G401 (cell line): Measurements from ENCODE around the gene DCANP1. TPM values are rescaled to one million over a fixed set of nuclear protein-coding genes. Genes with fewer than 3 reads are reported as not detected.

Experiments used
- DNase-seq: peaks from one replicate; pipeline ENCODE4 v3.0.0-alpha.2; 2015; ENCODE audit warnings: low spot score
- in situ Hi-C: cut with HindIII; loops from 2 replicates; pipeline ENCODE4 v1.10.0; 2016; ENCODE audit warnings: low sequenced_read_pairs, mixed read lengths
- total RNA-seq: library from RNA; depleted of rRNA; stranded (reverse); fragments of >200 nt; shearing (Covaris generic); gene quantifications from 2 replicates; pipeline ENCODE4 v1.2.3, GENCODE V29; 2014

The DCANP1 gene
- total RNA-seq, 1 experiment from 2014 or later = 0.24 TPM

DNA sequence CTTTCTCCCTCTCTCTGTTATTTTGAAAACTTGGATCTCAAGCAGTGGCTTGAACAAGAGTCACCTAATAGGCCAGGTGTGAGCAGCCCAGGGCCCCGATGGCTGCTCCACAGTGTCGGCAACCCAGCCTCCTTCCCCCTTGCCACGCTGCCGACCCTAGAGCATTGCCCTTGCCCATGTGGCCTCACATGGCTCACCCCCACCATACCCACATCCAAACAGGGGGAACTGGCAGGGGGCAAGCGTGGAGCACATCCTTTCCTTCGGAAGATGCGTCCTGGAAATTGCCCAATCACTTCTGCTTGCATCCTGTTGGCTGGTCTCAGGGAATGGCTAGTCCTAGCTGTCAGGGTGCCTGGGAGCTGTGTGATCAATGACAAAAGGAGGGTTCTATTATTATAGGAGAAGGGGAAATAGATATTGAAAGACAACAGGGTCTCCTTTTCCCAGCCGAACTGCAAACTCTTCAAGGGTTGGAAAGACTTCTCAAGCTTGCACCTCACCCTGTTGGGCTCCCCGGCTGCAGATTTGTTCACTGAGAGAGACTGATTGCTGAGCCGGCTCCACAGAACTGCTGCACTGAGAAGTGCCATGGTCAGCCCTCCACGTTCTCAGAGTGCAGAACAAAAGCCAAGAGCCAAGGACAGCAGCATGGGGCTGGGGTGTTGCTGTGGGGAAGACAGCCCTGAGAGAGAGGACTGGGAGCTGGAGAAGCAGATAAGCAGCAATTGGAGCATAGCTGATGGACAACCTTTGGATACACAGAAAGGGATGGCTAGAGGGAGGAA, 13.3 kb upstream of the DCANP1 start:
- in situ Hi-C loops = loop anchor here (5.0 to 25.0 kb wide), 2 partner anchors 92 to 277 kb away; no protein-coding TSS in a partner anchor
- no peak for DNase-seq

- DNase-seq = no peak
- in situ Hi-C loops = loop anchor here (25.0 kb wide), 1 partner anchor 278 kb away; no protein-coding TSS in a partner anchor
These were observed 11.8 kb upstream of the DCANP1 start for GRCh38 chr5:135458921-135459331.

- in situ Hi-C loops = loop anchor here (25.0 kb wide), 1 partner anchor 279 kb away; no protein-coding TSS in a partner anchor
- DNase-seq = no peak
These were observed 11.2 kb upstream of the DCANP1 start for GRCh38 chr5:135458356-135458755.

DNA sequence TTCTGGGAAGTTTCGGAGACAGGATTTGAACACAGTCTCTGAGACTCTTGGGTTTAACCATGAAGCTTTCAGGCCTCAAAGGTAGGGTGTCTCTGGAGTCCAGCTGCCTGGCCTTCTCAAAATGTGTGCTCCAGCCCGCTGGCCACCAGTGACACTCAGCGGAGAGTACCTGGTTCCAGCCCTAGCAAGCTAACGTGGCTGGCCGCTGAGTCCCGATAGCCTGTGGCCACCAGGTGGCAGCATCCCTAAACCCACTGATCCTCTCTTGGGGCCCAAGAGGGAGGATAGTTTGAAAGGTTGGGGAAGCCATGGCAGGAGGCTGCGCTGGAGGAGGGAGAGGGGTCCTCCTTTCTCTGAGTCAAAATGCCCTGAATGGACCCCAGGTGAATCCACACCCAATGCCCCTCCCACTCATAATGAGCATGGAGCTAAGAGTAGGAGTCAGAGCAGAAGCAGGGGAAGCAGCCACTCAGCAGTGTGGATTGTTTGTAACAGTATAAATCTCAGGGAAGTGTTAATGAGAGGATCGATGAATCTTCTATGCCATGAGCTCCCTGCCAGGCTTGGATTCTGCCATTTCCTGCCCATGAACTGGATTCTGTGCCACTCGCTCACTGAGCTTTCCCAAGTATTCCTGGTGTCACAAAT, 10.4 kb upstream of the DCANP1 start:
- peak; percentile 77 for DNase-seq
- in situ Hi-C loops = loop anchor here (25.0 kb wide), 1 partner anchor 280 kb away; no protein-coding TSS in a partner anchor

- DNase-seq = no peak
- in situ Hi-C loops = loop anchor here (25.0 kb wide), 1 partner anchor 281 kb away; no protein-coding TSS in a partner anchor
These were observed 9.3 kb upstream of the DCANP1 start for GRCh38 chr5:135456238-135457099.

DNA sequence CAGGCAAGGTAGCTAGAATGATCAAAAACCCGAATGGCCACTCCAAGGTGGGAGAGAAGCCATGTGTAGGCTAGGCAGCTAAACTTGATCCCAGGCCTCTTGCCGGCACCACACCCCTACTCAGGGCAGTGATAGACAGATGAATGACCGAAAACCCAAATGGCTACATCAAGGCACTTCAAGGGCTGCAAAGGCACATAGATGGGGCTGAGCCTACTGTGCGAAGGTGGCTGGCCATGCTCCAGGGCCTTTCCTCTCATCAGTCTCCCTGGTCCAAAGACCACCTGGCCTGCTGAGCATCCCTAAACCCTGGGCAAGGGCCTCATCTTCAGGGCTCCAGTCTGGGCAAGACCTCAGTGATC, 8.7 kb upstream of the DCANP1 start:
- DNase-seq = no peak
- in situ Hi-C loops = loop anchor here (25.0 kb wide), 1 partner anchor 281 kb away; no protein-coding TSS in a partner anchor

- in situ Hi-C loops = loop anchor here (25.0 kb wide), 1 partner anchor 282 kb away; no protein-coding TSS in a partner anchor
- DNase-seq = no peak
These were observed 7.8 kb upstream of the DCANP1 start for GRCh38 chr5:135454946-135455345.

GRCh38 chr5:135453613-135454012, 6.5 kb upstream of the DCANP1 start:
- DNase-seq = no peak
- in situ Hi-C loops = loop anchor here (25.0 kb wide), 1 partner anchor 284 kb away; no protein-coding TSS in a partner anchor

- no peak for DNase-seq
These were observed 5.3 kb upstream of the DCANP1 start, which contains the start of gene TIFAB for GRCh38 chr5:135452321-135453030. TIFAB (minus strand) TSS chr5:135452351; CDS start chr5:135449939, 2,412 bp downstream.

DNA sequence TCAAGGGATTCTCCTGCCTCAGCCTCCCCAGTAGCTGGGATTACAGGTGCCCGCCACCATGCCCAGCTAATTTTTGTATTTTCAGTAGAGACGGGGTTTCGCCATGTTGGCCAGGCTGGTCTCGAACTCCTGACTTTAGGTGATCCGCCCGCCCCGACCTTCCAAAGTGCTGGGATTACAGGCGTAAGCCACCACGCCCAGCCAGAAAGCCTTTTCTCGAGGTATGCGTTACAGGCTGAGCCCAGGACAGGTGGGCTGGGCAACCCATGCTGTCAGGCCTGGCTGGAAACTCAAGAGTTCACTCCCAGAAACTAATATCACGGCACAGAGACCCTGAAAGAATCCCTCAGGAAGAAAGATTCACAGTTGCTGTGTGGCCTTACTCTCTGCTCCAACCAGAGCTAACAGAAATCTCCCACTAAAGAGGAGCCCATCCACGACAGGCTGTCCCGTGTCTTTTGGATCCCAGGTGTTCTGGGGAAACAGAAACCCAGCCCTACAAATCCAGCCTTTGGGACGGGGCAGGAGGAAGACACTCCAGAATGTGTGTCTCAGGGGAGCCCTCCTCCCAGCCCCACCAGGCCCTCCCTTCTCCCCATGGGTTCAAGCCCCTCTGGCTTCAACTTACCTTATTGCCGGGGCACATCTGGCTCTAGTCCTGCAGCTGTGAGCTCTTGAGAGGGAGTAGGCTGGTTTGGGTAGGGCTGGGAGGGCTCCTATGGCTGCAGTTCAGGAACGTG, 4.6 kb upstream of the DCANP1 start:
- DNase-seq = no peak
- in situ Hi-C loops = loop anchor here (25.0 kb wide), 1 partner anchor 286 kb away; no protein-coding TSS in a partner anchor

More at GRCh38 chr5:135452321-135453030, 5.3 kb upstream of the DCANP1 start, which contains the start of gene TIFAB:
- in situ Hi-C loops = loop anchor here (25.0 kb wide), 1 partner anchor 285 kb away; no protein-coding TSS in a partner anchor

DNA sequence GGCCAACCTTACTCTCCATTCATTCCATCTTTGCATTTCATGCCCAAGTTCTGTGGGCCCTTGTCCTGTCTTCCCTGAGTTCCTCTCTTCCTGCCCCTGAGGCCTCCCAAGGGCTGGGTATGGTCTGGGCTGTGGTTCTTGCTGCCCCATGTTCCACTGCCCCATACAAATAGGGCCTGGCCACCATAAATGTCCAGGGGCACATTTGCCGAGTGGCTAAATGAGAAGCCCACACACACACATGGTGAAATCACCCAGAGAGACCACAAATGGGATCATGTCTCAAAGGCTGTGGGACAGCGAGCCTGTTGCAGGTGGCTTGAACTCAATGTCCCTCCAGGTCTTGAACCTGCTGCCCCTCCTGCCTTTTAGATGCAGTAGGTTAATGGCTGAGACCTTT, 3.8 kb upstream of the DCANP1 start:
- DNase-seq = no peak
- in situ Hi-C loops = loop anchor here (25.0 kb wide), 1 partner anchor 286 kb away; no protein-coding TSS in a partner anchor

DNA sequence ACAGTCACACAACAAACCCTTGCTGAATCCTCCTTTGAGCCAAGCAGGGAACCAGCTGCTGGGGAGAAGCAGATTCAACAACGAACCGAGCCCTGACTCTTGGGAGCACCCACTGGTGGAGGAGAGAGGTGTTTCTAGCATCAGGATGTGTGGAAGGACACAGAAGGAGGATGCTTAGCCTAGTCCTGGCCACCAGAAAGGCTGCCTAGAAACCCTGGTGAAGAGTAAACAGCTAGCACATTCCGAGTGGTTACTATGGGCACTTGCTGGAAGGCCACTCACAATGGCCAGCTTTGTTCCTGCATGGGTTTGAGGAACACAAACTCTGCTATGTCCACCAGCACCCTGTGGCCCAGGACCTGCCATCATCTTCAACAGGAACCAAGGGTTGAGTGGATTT, 3.2 kb upstream of the DCANP1 start:
- DNase-seq = no peak
- in situ Hi-C loops = loop anchor here (25.0 kb wide), 1 partner anchor 287 kb away; no protein-coding TSS in a partner anchor

GRCh38 chr5:135449644-135450043, 2.5 kb upstream of the DCANP1 start:
- no peak for DNase-seq
- in situ Hi-C loops = loop anchor here (25.0 kb wide), 1 partner anchor 288 kb away; no protein-coding TSS in a partner anchor

GRCh38 chr5:135448791-135449507, 1.8 kb upstream of the DCANP1 start:
- in situ Hi-C loops = no loop called here
- DNase-seq = no peak

DNA sequence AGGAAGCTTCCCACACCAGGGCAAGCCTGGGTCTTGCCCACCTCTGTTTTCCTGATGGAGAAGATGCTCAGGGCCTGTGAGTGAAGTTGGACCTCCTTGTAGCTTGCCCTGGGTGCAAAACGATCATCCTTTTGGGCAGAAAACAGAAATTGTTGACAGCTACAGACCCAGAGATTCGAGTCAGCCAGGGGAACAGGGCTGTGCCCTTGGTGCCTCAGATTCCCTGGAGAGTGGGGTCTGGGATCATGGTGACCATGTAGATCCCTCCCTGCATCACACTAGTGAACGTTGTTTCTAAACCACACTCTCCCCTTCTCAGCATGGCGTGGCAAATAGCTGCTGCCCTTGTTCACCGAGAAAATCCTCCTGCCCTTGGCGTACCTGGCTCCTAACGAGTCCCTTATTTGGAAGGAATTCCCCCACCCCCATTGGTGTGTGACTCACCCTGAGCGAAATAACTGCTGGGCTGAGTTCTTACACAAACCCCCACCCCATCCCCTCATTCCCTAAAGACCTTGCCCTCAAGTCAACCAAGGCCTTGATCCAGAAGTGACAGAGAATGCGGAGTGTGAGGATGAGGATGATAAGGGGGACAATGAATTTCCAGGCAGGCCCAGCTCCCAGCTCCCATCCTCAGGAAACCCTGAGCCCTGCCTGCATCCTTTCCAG, 1.1 kb upstream of the DCANP1 start:
- in situ Hi-C loops = no loop called here
- DNase-seq = no peak

- in situ Hi-C loops = no loop called here
- DNase-seq = no peak
These were observed 533 bp downstream of the DCANP1 start for GRCh38 chr5:135446615-135447014.
